HG02571 (cell line): ENCODE data around the gene ELANE.
"Not testable (repeated sequence)": the region's sequence is repeated elsewhere in the genome, so short reads cannot be mapped to it uniquely, and the experiment has no call there.

Source experiments
- ATAC-seq: cut with Tn5 transposase; IDR thresholded peaks from one replicate; pipeline ENCODE4 v1.9.1; 2021; ENCODE audit warnings: mild to moderate bottlenecking, moderate library complexity; ENCODE audit not compliant: unreplicated experiment

Gene ELANE

GRCh38 chr19:835210-835810 lies 16.8 kb upstream of the ELANE start:
- ATAC-seq = no peak

DNA sequence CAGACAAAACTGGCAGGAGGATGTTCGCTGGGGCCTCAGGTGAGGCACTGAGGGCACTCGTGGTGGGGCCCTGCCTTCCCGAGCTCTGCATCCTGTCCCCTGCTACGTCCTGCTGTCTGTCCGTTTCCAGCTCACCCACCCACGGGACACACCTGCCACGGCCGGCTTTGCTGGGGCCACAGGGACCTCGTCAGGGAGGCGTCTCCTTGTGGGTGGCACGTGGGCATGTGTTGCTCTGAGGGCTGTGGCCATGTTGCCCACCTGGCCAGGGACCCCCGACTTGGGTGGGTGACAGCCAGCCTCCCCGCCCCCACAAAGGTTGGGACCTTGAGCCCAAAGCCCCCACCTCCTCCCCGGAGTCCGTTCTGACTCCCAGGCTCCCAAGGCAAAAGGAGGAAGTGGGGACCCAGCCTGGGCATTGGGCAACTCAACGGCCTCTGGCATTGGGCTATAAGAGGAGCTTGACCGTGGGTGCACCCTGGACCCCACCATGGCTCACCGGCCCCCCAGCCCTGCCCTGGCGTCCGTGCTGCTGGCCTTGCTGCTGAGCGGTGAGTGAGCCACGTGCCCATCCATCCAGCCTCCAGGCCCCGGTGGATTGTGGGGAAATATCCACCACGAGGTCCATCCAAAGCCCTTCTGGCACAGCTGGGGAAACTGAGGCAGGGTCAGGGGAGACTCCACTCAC lies 11.4 kb upstream of the ELANE start, which contains the start of gene PRTN3:
Gene PRTN3 (plus strand): TSS at position 481 of the 688 bp plus-strand sequence. CDS start 10 bp downstream, at position 491.
- ATAC-seq = no peak

GRCh38 chr19:842802-843179 lies 9.3 kb upstream of the ELANE start:
- ATAC-seq = not testable (repeated sequence)

DNA sequence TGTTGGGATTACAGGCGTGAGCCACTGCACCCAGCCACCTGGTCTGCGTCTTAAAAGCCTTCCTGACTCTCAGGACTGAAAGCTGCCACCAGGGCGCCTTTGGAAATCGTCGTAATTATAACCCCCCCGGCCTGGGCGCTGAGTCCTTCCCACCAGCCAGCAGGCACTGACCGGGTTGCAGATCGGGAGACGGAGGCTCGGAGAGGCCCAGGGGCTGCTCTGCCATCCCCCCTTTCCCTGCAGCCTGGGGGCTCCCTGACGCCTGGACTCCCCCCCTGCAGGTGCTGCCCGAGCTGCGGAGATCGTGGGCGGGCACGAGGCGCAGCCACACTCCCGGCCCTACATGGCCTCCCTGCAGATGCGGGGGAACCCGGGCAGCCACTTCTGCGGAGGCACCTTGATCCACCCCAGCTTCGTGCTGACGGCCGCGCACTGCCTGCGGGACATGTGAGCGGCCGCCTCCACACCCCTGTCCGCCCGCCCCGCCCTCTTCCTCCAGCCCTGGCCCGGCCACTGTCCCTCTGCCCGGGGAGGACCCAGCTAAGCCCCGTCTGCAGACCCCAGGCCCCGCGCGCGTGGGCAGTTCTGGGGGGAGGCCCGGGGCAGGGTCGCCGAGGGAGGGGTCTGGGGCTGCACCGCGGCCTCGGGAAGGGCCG lies 8.8 kb upstream of the ELANE start:
- no peak for ATAC-seq

DNA sequence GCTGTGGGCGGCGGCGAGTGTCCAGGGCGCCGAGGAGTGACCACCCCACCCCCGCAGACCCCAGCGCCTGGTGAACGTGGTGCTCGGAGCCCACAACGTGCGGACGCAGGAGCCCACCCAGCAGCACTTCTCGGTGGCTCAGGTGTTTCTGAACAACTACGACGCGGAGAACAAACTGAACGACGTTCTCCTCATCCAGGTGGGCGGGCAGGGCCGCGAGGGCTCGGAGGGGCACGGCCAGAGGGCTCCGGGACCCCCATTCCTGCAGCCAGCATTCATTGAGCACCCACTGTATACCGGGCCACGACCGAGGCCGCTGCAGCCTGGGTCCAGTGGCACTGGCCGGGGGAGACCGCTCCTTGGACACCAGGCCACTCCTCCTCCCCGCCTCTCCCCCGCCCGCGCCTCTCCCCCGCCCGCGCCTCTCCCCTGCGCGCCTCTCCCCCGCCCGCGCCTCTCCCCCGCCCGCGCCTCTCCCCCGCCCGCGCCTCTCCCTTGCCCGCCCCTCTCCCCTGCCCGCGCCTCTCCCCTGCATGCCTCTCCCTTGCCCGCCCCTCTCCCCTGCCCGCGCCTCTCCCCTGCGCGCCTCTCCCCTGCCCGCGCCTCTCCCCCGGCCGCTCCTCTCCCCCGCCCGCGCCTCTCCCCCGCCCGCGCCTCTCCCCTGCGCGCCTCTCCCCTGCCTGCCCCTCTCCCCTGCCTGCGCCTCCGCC lies 8.1 kb upstream of the ELANE start:
- no peak for ATAC-seq

DNA sequence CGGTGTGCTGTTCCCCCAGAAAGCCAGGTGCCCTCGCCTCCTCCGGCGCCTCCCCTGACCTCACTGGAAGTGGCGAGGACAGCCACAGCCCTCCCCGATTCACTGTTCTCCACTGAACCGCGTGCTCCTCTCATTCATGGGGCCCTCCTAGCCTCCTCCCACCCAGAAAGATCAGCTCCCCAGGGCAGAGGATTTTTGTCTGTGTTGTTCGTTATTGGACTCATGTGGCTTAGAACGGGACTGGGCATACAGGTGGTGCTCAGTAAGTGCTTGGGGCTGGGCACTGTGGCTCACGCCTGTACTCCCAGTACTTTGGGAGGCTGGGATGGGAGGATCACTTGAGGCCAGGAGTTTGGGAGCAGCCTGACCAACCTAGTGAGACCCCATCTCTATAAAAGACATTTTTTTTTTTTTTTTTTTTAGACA lies 7.5 kb upstream of the ELANE start:
- no peak for ATAC-seq

DNA sequence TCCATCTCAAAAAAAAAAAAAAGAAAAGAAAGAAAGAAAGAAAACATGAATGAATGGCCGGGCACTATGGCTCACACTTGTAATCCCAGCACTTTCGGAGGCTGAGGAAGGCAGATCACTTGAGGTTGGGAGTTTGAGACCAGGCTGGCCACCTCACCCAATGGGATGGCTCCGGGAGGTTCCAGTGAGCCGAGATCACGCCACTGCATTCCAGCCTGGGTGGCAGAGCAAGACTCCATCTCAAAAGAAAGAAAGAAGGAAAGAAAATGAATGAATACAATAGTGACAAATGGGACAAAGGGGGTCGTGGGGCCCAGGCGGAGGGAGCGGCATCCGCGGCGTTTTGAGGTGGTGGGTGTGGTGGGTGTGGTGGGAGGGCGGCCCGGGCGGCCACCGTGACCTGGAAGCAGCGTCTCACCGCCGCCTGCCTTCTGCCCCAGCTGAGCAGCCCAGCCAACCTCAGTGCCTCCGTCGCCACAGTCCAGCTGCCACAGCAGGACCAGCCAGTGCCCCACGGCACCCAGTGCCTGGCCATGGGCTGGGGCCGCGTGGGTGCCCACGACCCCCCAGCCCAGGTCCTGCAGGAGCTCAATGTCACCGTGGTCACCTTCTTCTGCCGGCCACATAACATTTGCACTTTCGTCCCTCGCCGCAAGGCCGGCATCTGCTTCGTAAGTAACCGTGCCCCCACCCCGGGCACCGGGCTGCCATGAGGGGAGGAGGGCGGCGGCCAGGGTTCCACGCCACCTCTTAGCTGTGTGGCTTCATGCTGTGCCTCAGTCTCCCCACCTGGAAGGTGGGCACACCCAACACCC lies 6.2 kb upstream of the ELANE start:
- ATAC-seq = no peak

GRCh38 chr19:848386-848921 lies 3.6 kb upstream of the ELANE start:
- no peak for ATAC-seq

DNA sequence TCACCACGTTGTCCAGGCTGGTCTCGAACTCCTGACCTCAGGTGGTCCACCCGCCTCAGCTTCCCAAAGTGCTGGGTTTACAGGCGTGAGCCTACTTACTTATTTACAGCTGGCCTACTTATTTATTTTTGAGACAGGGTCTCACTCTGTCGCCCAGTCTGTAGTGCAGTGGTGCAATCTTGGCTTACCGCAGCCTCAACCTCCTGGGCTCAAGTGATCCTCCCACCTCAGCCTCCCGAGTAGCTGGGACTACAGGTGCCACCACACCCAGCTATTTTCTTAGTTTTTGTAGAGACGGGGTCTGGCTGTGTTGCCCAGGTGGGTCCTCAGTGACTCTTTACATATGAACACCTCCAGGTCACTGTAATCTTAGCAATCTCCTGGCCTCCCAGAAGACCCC lies 2.9 kb upstream of the ELANE start:
- not testable (repeated sequence) for ATAC-seq

- ATAC-seq = no peak
Observed at GRCh38 chr19:850221-850978, 1.7 kb upstream of the ELANE start.

- no peak for ATAC-seq
Observed at GRCh38 chr19:850979-851335, 1.1 kb upstream of the ELANE start.

DNA sequence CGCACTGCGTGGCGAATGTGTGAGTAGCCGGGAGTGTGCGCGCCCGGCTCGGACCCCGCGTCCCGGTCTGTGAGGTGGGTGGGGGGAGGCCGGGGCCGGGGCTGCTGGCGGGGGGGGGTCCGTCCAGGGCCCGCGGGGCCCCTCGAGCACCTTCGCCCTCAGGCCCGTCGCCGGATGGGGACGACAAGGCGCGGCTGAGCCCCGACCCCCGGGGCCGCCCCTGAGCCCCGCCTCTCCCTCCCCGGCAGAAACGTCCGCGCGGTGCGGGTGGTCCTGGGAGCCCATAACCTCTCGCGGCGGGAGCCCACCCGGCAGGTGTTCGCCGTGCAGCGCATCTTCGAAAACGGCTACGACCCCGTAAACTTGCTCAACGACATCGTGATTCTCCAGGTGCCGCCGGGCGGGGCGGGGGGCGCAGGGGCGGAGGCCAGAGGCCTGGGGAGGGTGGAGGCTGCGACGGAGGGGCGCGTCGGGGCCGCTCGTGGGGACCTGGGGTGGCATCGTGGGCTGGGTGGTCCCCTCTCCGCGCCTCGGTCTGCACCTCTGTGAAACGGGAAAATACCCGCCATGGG lies 997 bp downstream of the ELANE start:
- ATAC-seq = no peak

DNA sequence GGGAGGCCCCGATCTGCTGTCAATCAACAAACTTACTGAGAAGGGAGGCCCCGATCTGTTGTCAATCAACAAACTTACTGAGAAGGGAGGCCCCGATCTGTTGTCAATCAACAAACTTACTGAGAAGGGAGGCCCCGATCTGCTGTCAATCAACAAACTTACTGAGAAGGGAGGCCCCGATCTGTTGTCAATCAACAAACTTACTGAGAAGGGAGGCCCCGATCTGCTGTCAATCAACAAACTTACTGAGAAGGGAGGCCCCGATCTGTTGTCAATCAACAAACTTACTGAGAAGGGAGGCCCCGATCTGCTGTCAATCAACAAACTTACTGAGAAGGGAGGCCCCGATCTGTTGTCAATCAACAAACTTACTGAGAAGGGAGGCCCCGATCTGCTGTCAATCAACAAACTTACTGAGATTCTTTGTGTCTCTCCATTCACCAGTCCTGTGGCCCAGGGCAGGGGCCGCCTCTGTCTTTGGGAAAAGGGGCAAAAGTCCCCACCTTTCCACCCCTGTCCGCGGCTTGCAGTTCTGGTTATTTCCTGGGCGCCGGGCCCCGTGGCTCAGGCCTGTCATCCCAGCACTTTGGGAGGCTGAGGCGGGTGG lies 1.6 kb downstream of the ELANE start:
- not testable (repeated sequence) for ATAC-seq

DNA sequence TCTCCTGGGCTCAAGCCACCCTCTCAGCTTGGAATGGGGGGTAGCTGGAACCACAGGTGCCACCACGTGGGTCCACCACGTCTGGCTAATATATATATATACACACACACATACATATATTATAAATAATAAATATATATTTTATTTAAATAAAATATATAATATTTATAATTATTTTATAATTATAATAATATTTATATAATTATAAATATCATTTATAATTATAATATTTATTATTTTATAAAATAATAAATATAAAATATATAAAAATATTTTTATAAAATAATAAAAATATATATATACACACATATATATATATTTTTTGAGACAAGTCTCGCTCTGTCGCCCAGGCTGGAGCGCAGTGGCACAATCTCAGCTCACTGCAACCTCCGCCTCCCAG lies 2.4 kb downstream of the ELANE start:
- no peak for ATAC-seq

DNA sequence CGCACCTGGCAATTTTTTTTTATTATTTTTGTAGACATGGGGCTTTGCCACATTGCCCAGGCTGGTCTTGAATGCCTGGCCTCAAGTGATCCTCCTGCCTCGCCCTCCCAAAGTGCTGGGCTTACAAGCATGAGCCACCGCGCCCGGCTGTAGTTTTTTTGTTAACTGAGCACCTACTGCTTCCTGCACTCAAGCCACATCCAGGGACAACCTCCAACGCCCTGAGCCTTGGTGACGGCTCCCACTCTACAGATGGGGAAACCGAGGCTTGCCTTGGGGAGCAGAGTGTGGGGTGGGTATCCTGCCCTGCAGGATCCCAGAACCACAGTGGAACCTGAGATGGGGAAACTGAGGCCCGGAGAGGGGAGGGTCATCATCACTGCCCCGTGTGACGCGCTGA lies 3.0 kb downstream of the ELANE start:
- ATAC-seq = no peak

DNA sequence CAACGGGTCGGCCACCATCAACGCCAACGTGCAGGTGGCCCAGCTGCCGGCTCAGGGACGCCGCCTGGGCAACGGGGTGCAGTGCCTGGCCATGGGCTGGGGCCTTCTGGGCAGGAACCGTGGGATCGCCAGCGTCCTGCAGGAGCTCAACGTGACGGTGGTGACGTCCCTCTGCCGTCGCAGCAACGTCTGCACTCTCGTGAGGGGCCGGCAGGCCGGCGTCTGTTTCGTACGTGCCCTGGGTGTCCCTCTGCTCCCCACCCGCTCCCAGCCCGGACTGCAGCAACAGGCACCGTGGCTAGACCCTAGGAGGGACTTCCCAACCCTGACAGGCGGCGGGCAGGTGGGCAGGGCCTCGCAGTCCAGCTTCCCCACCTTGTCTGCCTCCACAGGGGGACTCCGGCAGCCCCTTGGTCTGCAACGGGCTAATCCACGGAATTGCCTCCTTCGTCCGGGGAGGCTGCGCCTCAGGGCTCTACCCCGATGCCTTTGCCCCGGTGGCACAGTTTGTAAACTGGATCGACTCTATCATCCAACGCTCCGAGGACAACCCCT lies 3.5 kb downstream of the ELANE start:
- ATAC-seq = no peak

GRCh38 chr19:858284-858683 lies 6.2 kb downstream of the ELANE start:
- no peak for ATAC-seq

GRCh38 chr19:858868-859843 lies 7.1 kb downstream of the ELANE start, which contains the start of gene CFD:
CFD (plus strand) TSS chr19:859664; CDS start chr19:859690, 26 bp downstream.
- ATAC-seq = no peak
